Osteocyte (in vitro differentiated cells): ENCODE data around the gene OSBPL6. TPM values are rescaled to one million over a fixed set of nuclear protein-coding genes. Genes with fewer than 3 reads are reported as not detected.
A peak's percentile ranks its signal among the peaks of the same experiment; 100 is the strongest.

Experiments used
- DNase-seq: peaks from one replicate; pipeline ENCODE4 v3.0.0; 2021; ENCODE audit warnings: mixed read lengths; ENCODE audit not compliant: unreplicated experiment; ENCODE audit errors: extremely low spot score
- H3K27ac Mint-ChIP-seq: one replicate; pipeline ENCODE4 v1.8.0; 2021; ENCODE audit warnings: mild to moderate bottlenecking, mixed read lengths; ENCODE audit not compliant: unreplicated experiment
- H3K27me3 Mint-ChIP-seq: one replicate; pipeline ENCODE4 v1.8.0; 2021; ENCODE audit warnings: mixed read lengths; ENCODE audit not compliant: unreplicated experiment
- H3K36me3 Mint-ChIP-seq: one replicate; pipeline ENCODE4 v1.8.0; 2021; ENCODE audit warnings: mixed read lengths; ENCODE audit not compliant: unreplicated experiment
- H3K4me1 Mint-ChIP-seq: one replicate; pipeline ENCODE4 v1.8.0; 2021; ENCODE audit warnings: mixed read lengths; ENCODE audit not compliant: unreplicated experiment
- H3K4me3 Mint-ChIP-seq: one replicate; pipeline ENCODE4 v1.8.0; 2021; ENCODE audit warnings: mild to moderate bottlenecking, moderate library complexity, mixed read lengths; ENCODE audit not compliant: unreplicated experiment
- H3K9me3 Mint-ChIP-seq: one replicate; pipeline ENCODE4 v1.8.0; 2021; ENCODE audit warnings: mixed read lengths; ENCODE audit not compliant: unreplicated experiment
- total RNA-seq: library from RNA; stranded (reverse); gene quantifications from 2 replicates; pipeline ENCODE4 v1.2.1, GENCODE V29; 2021
- TF ChIP-seq, protein P1 (sequence below): fragments of 200-600 bp; sonication (generic); IDR thresholded peaks from 2 replicates; pipeline ENCODE4 v1.5.0; 2021; ENCODE audit warnings: antibody characterized with exemption, mild to moderate bottlenecking, moderate library complexity

Gene OSBPL6
- total RNA-seq, 1 donor from 2014 or later = 3.9 TPM

DNA sequence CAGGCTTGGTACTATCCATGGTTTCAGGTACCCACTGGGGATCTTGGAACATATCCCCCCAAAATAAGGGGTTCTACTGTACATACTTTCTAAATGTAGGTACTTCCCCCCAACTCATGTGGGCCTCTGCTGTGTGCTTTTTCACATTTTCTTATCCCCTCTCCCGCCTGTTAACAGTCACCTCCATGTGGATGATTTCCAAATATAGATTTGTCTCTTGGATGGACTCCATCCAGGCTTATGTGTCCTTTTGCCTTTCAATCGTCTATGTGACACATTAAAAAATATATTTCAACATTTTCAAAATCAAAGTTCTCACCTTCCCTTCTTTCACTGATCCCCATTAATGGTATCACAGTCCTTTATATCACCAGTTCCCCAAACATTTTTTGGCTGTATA is 44.4 kb downstream of the OSBPL6 start:
- Mint-ChIP-seq H3K36me3 (no peaks in the 10 kb centered on the region), H3K9me3 (no peaks in the 10 kb centered on the region), H3K27ac (no peak overlapping the region), H3K27me3 (no peaks in the 10 kb centered on the region), H3K4me1 (peaks cover 22% of the 10 kb centered on the region), H3K4me3 (no peak overlapping the region)
- TF ChIP-seq, protein P1, sequence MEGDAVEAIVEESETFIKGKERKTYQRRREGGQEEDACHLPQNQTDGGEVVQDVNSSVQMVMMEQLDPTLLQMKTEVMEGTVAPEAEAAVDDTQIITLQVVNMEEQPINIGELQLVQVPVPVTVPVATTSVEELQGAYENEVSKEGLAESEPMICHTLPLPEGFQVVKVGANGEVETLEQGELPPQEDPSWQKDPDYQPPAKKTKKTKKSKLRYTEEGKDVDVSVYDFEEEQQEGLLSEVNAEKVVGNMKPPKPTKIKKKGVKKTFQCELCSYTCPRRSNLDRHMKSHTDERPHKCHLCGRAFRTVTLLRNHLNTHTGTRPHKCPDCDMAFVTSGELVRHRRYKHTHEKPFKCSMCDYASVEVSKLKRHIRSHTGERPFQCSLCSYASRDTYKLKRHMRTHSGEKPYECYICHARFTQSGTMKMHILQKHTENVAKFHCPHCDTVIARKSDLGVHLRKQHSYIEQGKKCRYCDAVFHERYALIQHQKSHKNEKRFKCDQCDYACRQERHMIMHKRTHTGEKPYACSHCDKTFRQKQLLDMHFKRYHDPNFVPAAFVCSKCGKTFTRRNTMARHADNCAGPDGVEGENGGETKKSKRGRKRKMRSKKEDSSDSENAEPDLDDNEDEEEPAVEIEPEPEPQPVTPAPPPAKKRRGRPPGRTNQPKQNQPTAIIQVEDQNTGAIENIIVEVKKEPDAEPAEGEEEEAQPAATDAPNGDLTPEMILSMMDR = no peak
- no peak for DNase-seq

DNA sequence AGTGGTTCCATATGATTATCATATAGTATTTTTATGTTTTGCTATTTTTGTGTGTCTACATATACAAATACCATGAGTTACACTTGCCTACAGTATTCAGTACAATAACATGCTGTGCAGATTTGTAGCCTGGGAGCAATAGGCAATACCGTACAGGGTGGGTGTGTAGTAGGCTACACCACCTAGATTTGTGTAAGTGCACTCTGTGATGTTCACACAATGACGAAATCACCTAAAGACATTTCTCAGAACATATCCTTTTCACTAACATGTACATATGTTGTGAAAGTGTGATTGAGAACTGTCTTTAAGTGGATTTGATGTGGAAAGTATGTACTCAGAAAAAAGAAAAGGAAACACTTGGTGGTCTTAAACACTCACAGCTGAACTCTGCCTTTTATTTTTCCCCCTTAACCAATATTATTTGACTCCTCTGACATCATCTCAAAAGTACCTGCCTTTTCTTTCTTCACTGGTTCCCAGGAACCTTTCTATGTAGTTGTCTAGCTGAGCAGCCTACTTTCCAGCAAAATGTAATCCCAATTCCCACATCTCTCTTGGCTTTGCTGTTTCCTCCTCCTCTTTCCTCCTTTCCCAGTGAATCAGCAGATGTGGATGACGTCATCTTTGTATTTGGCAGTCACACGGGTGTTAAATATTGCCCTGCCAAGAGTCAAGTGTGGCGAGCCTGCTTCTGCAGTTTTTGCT is 47.7 kb downstream of the OSBPL6 start:
- Mint-ChIP-seq H3K27me3 (no peaks in the 10 kb centered on the region), H3K9me3 (no peaks in the 10 kb centered on the region), H3K36me3 (no peaks in the 10 kb centered on the region), H3K27ac (peak overlapping the region; percentile 78), H3K4me1 (peaks cover 22% of the 10 kb centered on the region), H3K4me3 (no peak overlapping the region)
- DNase-seq = no peak
- TF ChIP-seq, protein P1 = no peak

- TF ChIP-seq, protein P1 = no peak
- Mint-ChIP-seq H3K9me3 (no peaks in the 10 kb centered on the region), H3K4me3 (no peak overlapping the region), H3K36me3 (no peaks in the 10 kb centered on the region), H3K4me1 (peaks cover 18% of the 10 kb centered on the region), H3K27ac (peak overlapping the region; percentile 78), H3K27me3 (no peaks in the 10 kb centered on the region)
- DNase-seq = no peak
These were observed 48.2 kb downstream of the OSBPL6 start for GRCh38 chr2:178242552-178242883.

DNA sequence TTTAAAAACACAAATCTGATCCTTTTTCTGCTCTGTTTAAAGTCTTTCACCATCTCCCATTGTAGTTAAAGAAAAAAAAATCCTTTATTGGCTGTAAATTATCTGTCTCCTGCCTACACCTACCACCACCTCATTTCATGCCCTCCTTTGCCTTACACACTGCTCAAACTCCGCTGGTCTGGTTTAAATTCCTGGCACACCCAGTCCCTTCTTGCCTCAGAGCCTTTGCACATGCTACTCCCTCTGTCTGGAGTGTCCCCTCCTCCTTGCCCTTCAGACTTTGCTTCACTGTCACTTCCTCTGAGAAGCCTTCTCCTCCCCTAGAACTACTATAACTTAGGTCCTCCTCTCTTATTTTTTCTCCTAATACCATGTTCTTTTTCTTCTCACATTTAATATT is 49.6 kb downstream of the OSBPL6 start:
- no peaks in the 10 kb centered on the region for H3K9me3 Mint-ChIP-seq
- no peak overlapping the region for H3K4me3 Mint-ChIP-seq
- no peaks in the 10 kb centered on the region for H3K27me3 Mint-ChIP-seq
- TF ChIP-seq, protein P1 = no peak
- no peak for DNase-seq
- no peaks in the 10 kb centered on the region for H3K36me3 Mint-ChIP-seq
- H3K4me1 Mint-ChIP-seq = peaks cover 8% of the 10 kb centered on the region
- H3K27ac Mint-ChIP-seq = no peak overlapping the region

GRCh38 chr2:178244777-178245176 is 50.5 kb downstream of the OSBPL6 start:
- H3K4me3 Mint-ChIP-seq = no peak overlapping the region

More at GRCh38 chr2:178244777-178245176, 50.5 kb downstream of the OSBPL6 start:
- H3K36me3 Mint-ChIP-seq = no peaks in the 10 kb centered on the region
- TF ChIP-seq, protein P1 = no peak
- H3K9me3 Mint-ChIP-seq = no peaks in the 10 kb centered on the region
- H3K27ac Mint-ChIP-seq = no peak overlapping the region
- DNase-seq = no peak
- H3K27me3 Mint-ChIP-seq = no peaks in the 10 kb centered on the region
- peaks cover 8% of the 10 kb centered on the region for H3K4me1 Mint-ChIP-seq
